RKO (cell line): Measurements from ENCODE around the gene PPP1R14B.

Source experiments
- DNase-seq: peaks from one replicate; pipeline ENCODE4 v3.0.0-alpha.2; 2016; ENCODE audit warnings: low spot score

Gene PPP1R14B

GRCh38 chr11:64281957-64282770 lies 35.4 kb upstream of the PPP1R14B start:
- no peak for DNase-seq

GRCh38 chr11:64278576-64279190 lies 31.9 kb upstream of the PPP1R14B start:
- DNase-seq = no peak

- DNase-seq = no peak
These were observed 30.1 kb upstream of the PPP1R14B start for GRCh38 chr11:64276653-64277431.

- no peak for DNase-seq
These were observed 29.1 kb upstream of the PPP1R14B start for GRCh38 chr11:64275841-64276240.

GRCh38 chr11:64275031-64275800 lies 28.5 kb upstream of the PPP1R14B start:
- DNase-seq = no peak

GRCh38 chr11:64269540-64270220 lies 22.9 kb upstream of the PPP1R14B start:
- DNase-seq = peak; percentile 99

- peak; percentile 81 for DNase-seq
These were observed 22.3 kb upstream of the PPP1R14B start for GRCh38 chr11:64268893-64269539.

GRCh38 chr11:64268025-64268892 lies 21.5 kb upstream of the PPP1R14B start:
- DNase-seq = peak; percentile 25

- no peak for DNase-seq
These were observed 20.6 kb upstream of the PPP1R14B start for GRCh38 chr11:64267207-64267945.

GRCh38 chr11:64266339-64266738 lies 19.6 kb upstream of the PPP1R14B start:
- peak; percentile 69 for DNase-seq

GRCh38 chr11:64265176-64266160 lies 18.7 kb upstream of the PPP1R14B start:
- DNase-seq = no peak

- no peak for DNase-seq
These were observed 17.7 kb upstream of the PPP1R14B start for GRCh38 chr11:64264371-64264852.

- no peak for DNase-seq
These were observed 17.2 kb upstream of the PPP1R14B start for GRCh38 chr11:64263947-64264317.

- DNase-seq = no peak
These were observed 16.5 kb upstream of the PPP1R14B start for GRCh38 chr11:64263021-64263946.

- no peak for DNase-seq
These were observed 15.7 kb upstream of the PPP1R14B start for GRCh38 chr11:64262271-64263002.

- no peak for DNase-seq
These were observed 14.9 kb upstream of the PPP1R14B start for GRCh38 chr11:64261556-64262080.
